Pancreas (tissue), 10 donors: ENCODE results near the gene MSRB3. TPM values are rescaled to one million over a fixed set of nuclear protein-coding genes. Genes with fewer than 3 reads are reported as not detected.
"Not testable (repeated sequence)": the region's sequence is repeated elsewhere in the genome, so short reads cannot be mapped to it uniquely, and the experiment has no call there.

ENCODE experiments used
- ATAC-seq, 4 donors: fragments of 200-7000 bp; cut with Tn5 transposase; one replicate each; pipeline versions ENCODE4 v1.8.0 to v1.9.1; 2020; ENCODE audit warnings: mild to moderate bottlenecking in 4 of 4, moderate library complexity in 4 of 4
- DNase-seq, 6 donors: peaks; one replicate each; pipeline ENCODE4 v3.0.0-alpha.2; 2020
- FAIRE-seq: peaks from 2 replicates; lab custom pipeline; 2012; peaks lifted over from hg19 to GRCh38; lab: Jason Lieb, UNC
- H3K27ac ChIP-seq, 4 donors: fragments of 200-600 bp; sonication (generic); 1 replicate in 3 of 4; 2 replicates in 1 of 4; pipeline versions ENCODE4 v1.5.0 to v1.8.0; 2020
- H3K27me3 ChIP-seq, 4 donors: fragments of 200-600 bp; one replicate each; pipeline ENCODE4 v1.8.0; 2021
- H3K36me3 ChIP-seq, 3 donors: fragments of 200-600 bp; sonication (generic) in 1 of 3; one replicate each; pipeline versions ENCODE4 v1.5.0 to v1.8.0; 2020 to 2021
- H3K4me1 ChIP-seq, 3 donors: fragments of 200-600 bp; one replicate each; pipeline ENCODE4 v1.8.0; 2021
- H3K4me3 ChIP-seq, 4 donors: fragments of 200-600 bp; sonication (generic) in 2 of 4; one replicate each; pipeline versions ENCODE4 v1.5.0 to v1.8.0; 2020 to 2021
- H3K9me3 ChIP-seq, 4 donors: fragments of 200-600 bp; one replicate each; pipeline ENCODE4 v1.8.0; 2021
- WGBS, 2 donors: extraction: QIAGEN DNeasy Blood & Tissue Kit; methylation state at CpG; one replicate each; pipeline ENCODE4 v1.1.7; 2013; 5-methylcytosine and 5-hydroxymethylcytosine counted together
- intact Hi-C, 3 donors: fragments of 100-400 bp; cut with DNase I; formaldehyde crosslinking; loops; one replicate each; pipeline versions ENCODE4 v1.11.1 to v1.14.2; 2022
- polyA plus RNA-seq, 2 donors: library from polyadenylated mRNA; stranded (reverse); fragments of 200-250 nt; gene quantifications; one replicate each; pipeline ENCODE4 v1.2.3, GENCODE V29; 2013
- total RNA-seq, 6 donors: library from RNA; stranded (reverse); fragmentation: NEBNext Ultra II Directional in 4 of 6; extraction: Animal tissue kit (Norgen Biotek cat#: 25700) in 4 of 6; gene quantifications; one replicate each; pipeline versions ENCODE4 v1.2.1 to v1.2.4, GENCODE V29; 2021 to 2023
- TF ChIP-seq, protein P1 (sequence below), 4 donors: fragments of 200-600 bp; sonication (generic) in 3 of 4; IDR thresholded peaks; one replicate each; pipeline versions ENCODE4 v1.5.0 to v1.8.0; 2021; ENCODE audit warnings: antibody characterized with exemption in 4 of 4
- donor health status: healthy with polysubstance abuse.
- donor health status: DM: no; HTN: no; CAD: no; lungs with moderate emphysema.
- donor health status: DM: no; HTN: no; CAD: no.
- donor health status: control.
- donor health status: control.
- donor health status: Bipolar disorder and iron deficiency.
- donor health status: DM: yes; HTN: yes; CAD: no.
- donor health status: DM: no; HTN: no; CAD: no.
- donor health status: DM: no; HTN: no; CAD: no.
- donor health status: DM: yes; HTN: yes; CAD: no.

Gene MSRB3
- total and polyA plus RNA-seq, 8 donors: 3.2 to 11.8 (median 3.9) TPM

DNA sequence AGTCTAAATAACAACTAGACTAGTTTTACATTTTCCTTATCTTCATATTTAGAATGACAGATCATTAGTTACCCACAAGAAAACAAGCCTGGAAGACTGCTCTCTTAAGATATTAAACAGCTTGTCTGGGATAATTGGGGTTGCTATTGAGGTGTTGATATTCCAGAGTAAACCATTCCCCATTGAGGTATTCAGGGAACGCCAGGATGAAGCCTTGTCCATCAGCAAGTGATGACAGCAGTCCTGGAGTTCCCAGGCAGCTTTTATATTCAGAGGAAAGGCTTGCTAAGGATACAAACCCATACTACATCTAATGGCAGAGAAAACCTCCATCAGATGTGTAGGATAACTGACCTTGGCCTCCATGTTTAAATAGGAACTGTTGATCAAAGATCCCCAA is 168.4 kb downstream of the MSRB3 start:
- no peaks in the 10 kb centered on the region for H3K9me3 ChIP-seq
- 62 to 69% methylated on average over 1 of the region's 1 CpG for WGBS, 2 donors
- no peaks in the 10 kb centered on the region for H3K36me3 ChIP-seq
- TF ChIP-seq, protein P1, sequence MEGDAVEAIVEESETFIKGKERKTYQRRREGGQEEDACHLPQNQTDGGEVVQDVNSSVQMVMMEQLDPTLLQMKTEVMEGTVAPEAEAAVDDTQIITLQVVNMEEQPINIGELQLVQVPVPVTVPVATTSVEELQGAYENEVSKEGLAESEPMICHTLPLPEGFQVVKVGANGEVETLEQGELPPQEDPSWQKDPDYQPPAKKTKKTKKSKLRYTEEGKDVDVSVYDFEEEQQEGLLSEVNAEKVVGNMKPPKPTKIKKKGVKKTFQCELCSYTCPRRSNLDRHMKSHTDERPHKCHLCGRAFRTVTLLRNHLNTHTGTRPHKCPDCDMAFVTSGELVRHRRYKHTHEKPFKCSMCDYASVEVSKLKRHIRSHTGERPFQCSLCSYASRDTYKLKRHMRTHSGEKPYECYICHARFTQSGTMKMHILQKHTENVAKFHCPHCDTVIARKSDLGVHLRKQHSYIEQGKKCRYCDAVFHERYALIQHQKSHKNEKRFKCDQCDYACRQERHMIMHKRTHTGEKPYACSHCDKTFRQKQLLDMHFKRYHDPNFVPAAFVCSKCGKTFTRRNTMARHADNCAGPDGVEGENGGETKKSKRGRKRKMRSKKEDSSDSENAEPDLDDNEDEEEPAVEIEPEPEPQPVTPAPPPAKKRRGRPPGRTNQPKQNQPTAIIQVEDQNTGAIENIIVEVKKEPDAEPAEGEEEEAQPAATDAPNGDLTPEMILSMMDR (IDR thresholded peaks at IDR 0.05): no peak
- no peak for FAIRE-seq
- intact Hi-C loops: no loop called here
- no peak overlapping the region for H3K4me3 ChIP-seq
- H3K4me1 ChIP-seq: no peaks in the 10 kb centered on the region
- DNase-seq: no peak
- ATAC-seq: no peak
- H3K27me3 ChIP-seq: no peaks in the 10 kb centered on the region
- no peak overlapping the region for H3K27ac ChIP-seq

DNA sequence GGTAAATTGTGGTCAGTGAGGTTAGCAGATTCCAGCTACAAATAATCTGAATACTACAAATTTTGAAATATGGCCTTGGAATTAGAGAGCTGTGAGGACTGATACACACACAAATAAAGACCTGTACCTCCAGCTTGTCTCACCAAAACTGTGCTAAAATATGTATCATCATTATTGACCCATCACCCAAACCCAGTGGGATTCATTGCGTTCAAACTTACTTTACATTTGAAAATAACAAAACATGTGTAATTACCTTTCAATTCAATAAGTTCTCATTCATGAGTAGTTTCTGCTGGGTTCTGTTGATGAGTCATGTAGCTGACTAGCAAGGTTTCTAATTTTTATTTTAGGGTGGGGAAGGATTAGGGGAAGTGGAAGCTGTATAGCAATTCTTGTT is 170.9 kb downstream of the MSRB3 start:
- H3K9me3 ChIP-seq: no peaks in the 10 kb centered on the region
- no peak overlapping the region for H3K27ac ChIP-seq
- no peaks in the 10 kb centered on the region for H3K36me3 ChIP-seq
- DNase-seq (no peak), FAIRE-seq (no peak), ATAC-seq (no peak)
- H3K4me3 ChIP-seq: no peak overlapping the region
- 92 to 97% methylated on average over 1 of the region's 1 CpG for WGBS, 2 donors
- intact Hi-C loops: no loop called here
- no peaks in the 10 kb centered on the region for H3K27me3 ChIP-seq
- TF ChIP-seq, protein P1 (IDR thresholded peaks at IDR 0.05): no peak
- no peaks in the 10 kb centered on the region for H3K4me1 ChIP-seq

DNA sequence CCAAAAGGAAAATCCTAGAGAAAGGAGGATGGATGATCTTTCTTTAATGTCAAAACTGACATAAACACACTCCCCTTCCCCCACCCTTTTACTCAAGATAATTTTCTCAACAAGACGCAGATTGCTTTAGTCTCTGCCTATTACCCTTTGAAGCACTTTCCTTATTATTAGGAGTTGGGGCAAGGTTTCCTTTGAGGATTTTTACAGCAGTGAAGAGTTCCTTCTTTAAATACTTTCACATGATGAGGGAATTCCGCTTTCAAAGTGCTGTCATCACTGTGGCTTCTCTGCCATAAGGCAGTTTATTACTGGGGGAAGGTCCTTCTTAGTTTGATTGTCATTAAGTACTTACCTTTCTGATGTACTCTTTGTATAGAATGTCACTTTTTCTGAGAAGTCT is 172.1 kb downstream of the MSRB3 start:
- WGBS, 2 donors: 59 to 67% methylated on average over 2 of the region's 2 CpGs
- ATAC-seq: no peak

DNA sequence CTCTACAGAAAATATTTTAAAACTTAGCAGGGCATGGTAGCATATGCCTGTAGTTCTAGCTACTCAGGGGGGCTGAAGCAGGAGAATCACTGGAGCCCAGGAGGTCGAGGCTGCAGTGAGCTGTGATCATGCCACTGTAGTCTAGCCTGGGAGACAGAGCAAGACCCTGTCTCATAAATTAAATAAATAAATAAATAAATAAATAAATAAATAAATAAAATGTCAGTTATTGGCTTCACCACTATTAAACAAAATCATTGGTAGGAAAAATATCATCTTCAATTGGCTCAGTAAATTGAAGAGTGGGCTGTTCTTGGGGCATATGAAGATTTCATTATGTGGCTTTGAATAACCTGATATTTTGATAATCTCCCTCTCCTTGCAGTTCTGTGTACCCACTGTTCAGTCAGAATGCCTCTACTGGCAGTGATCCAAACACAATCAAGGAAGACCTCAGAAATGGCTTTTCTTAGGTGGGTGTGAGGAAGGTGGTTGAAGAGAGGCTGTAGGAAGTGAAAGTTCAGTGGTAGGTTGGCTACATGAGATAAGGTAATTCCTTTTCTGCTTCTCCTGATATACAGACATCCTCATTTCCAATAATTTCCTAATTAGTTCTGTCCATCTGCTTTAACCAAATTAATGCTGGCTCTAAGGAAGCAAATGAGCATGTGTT is 175.8 kb downstream of the MSRB3 start:
- FAIRE-seq: no peak
- no peak overlapping the region for H3K27ac ChIP-seq
- no peak overlapping the region for H3K4me3 ChIP-seq
- ATAC-seq: no peak
- no peaks in the 10 kb centered on the region for H3K9me3 ChIP-seq
- 91 to 93% methylated on average over 1 of the region's 1 CpG for WGBS, 2 donors
- H3K27me3 ChIP-seq: no peaks in the 10 kb centered on the region
- H3K4me1 ChIP-seq: no peaks in the 10 kb centered on the region
- intact Hi-C loops: no loop called here
- no peaks in the 10 kb centered on the region for H3K36me3 ChIP-seq
- TF ChIP-seq, protein P1 (IDR thresholded peaks at IDR 0.05): no peak
- no peak for DNase-seq

More for the DNA sequence above, 172.1 kb downstream of the MSRB3 start:
- TF ChIP-seq, protein P1 (IDR thresholded peaks at IDR 0.05): no peak
- H3K36me3 ChIP-seq: no peaks in the 10 kb centered on the region
- DNase-seq: no peak
- FAIRE-seq: no peak
- no peaks in the 10 kb centered on the region for H3K9me3 ChIP-seq
- no peaks in the 10 kb centered on the region for H3K27me3 ChIP-seq
- H3K4me1 ChIP-seq: no peaks in the 10 kb centered on the region
- no peak overlapping the region for H3K27ac ChIP-seq
- no peak overlapping the region for H3K4me3 ChIP-seq
- intact Hi-C loops: no loop called here

DNA sequence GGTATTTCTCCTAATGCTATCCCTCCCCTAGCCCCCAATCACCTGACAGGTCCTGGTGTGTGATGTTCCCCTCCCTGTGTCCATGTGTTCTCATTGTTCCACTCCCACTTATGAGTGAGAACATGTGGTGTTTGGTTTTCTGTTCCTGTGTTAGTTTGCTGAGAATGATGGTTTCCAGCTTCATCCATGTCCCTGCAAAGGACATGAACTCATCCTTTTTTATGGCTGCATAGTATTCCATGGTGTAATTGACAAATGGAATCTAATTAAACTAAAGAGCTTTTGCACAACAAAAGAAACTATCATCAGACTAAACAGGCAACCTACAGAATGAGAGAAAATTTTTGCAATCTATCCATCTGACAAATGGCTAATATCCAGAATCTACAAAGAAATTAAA is 178.9 kb downstream of the MSRB3 start:
- ATAC-seq, H3K4me3 ChIP-seq, H3K36me3 ChIP-seq, DNase-seq, H3K4me1 ChIP-seq, FAIRE-seq, H3K27ac ChIP-seq, H3K27me3 ChIP-seq, intact Hi-C loops, H3K9me3 ChIP-seq: not testable (repeated sequence)
